Testis (tissue), 3 donors: ENCODE results near the gene ZNF516. TPM values are rescaled to one million over a fixed set of nuclear protein-coding genes. Genes with fewer than 3 reads are reported as not detected.
A peak's percentile ranks its signal among the peaks of the same experiment; 100 is the strongest.

Experiments used
- DNase-seq: peaks from one replicate; pipeline ENCODE4 v3.0.0-alpha.2; 2019
- H3K27ac ChIP-seq, 2 donors: fragments of 200-600 bp; sonication (generic); one replicate each; pipeline ENCODE4 v1.5.1; 2019
- H3K27me3 ChIP-seq: fragments of 200-600 bp; sonication (generic); one replicate; pipeline ENCODE4 v1.5.1; 2019
- H3K36me3 ChIP-seq: fragments of 200-600 bp; sonication (generic); one replicate; pipeline ENCODE4 v1.5.1; 2017; ENCODE audit warnings: low read depth; ENCODE audit errors: missing control alignments
- H3K4me1 ChIP-seq: fragments of 200-600 bp; sonication (generic); one replicate; pipeline ENCODE4 v1.5.1; 2019
- H3K4me3 ChIP-seq, 2 donors: fragments of 200-600 bp; sonication (generic); one replicate each; pipeline ENCODE4 v1.5.1; 2017 to 2019
- H3K9me3 ChIP-seq: fragments of 200-600 bp; sonication (generic); one replicate; pipeline ENCODE4 v1.5.1; 2017
- CTCF ChIP-seq, 3 experiments: fragments of 450-650 bp in 2 of 3; fragments of 200-600 bp in 1 of 3; sonication (generic) in 1 of 3; IDR thresholded peaks; one replicate each; pipeline ENCODE4 v1.5.1; 2016 to 2019; ENCODE audit warnings: antibody characterized with exemption in 3 of 3, mild to moderate bottlenecking in 2 of 3, moderate library complexity in 1 of 3
- POLR2A ChIP-seq: fragments of 450-650 bp; IDR thresholded peaks from one replicate; pipeline ENCODE4 v1.6.1; 2017; ENCODE audit warnings: antibody characterized with exemption, mild to moderate bottlenecking, moderate library complexity
- WGBS, 2 donors: methylation state at CpG; one replicate each; pipeline ENCODE4 v1.1.5; 2018; 5-methylcytosine and 5-hydroxymethylcytosine counted together
- intact Hi-C: fragments of 100-400 bp; cut with DNase I; formaldehyde crosslinking; loops from one replicate; pipeline ENCODE4 v1.15.1; 2023; ENCODE audit warnings: low total_unique reads
- polyA plus RNA-seq: library from polyadenylated mRNA; stranded (reverse); fragments of 350-450 nt; fragmentation: Illumina TruSeq; extraction: RNeasy Lipid Tissue Mini Kit (QIAGEN cat#74804); gene quantifications from one replicate; pipeline ENCODE4 v1.2.3, GENCODE V29; 2014; ENCODE audit warnings: low read depth, low replicate concordance; ENCODE audit not compliant: insufficient read depth
- total RNA-seq, 2 donors: library from RNA; depleted of rRNA; stranded (reverse); fragments of >200 nt; gene quantifications; one replicate each; pipeline ENCODE4 v1.2.3, GENCODE V29; 2016

The ZNF516 gene
- total and polyA plus RNA-seq, 3 donors from 2014 or later = 79.0 to 212 (median 189) TPM

GRCh38 chr18:76385681-76385975 lies 109.4 kb downstream of the ZNF516 start:
- H3K27me3 ChIP-seq = no peaks in the 10 kb centered on the region
- no peak overlapping the region for H3K27ac ChIP-seq
- DNase-seq = no peak
- TF ChIP-seq POLR2A = no peak
- no peak for TF ChIP-seq CTCF (IDR thresholded peaks at IDR 0.05)
- H3K4me1 ChIP-seq = peaks cover 29% of the 10 kb centered on the region
- WGBS, 2 donors = 86 to 95% methylated on average over 8 to 10 of the region's 10 CpGs
- no peak overlapping the region for H3K4me3 ChIP-seq
- no peaks in the 10 kb centered on the region for H3K36me3 ChIP-seq
- no peaks in the 10 kb centered on the region for H3K9me3 ChIP-seq
- intact Hi-C loops = no loop called here

- Histone ChIP-seq H3K36me3 (no peaks in the 10 kb centered on the region), H3K27me3 (no peaks in the 10 kb centered on the region), H3K9me3 (no peaks in the 10 kb centered on the region), H3K4me3 (no peak overlapping the region), H3K27ac (no peak overlapping the region), H3K4me1 (peaks cover 24% of the 10 kb centered on the region)
- WGBS, 2 donors = 92 to 93% methylated on average over 28 to 35 of the region's 35 CpGs
- no peak for TF ChIP-seq POLR2A
- no peak for TF ChIP-seq CTCF (IDR thresholded peaks at IDR 0.05)
- peak; percentile 12 for DNase-seq
- intact Hi-C loops = no loop called here
Observed at GRCh38 chr18:76384861-76385680, 110.0 kb downstream of the ZNF516 start.

- H3K4me3 ChIP-seq = no peak overlapping the region
- peak; percentile 8 for DNase-seq
- H3K27ac ChIP-seq = peak overlapping the region in 1 of 2 donors; percentile 59
- intact Hi-C loops = no loop called here
- H3K36me3 ChIP-seq = no peaks in the 10 kb centered on the region
- no peak for TF ChIP-seq CTCF (IDR thresholded peaks at IDR 0.05)
- peaks cover 17% of the 10 kb centered on the region for H3K4me1 ChIP-seq
- 91% methylated on average over 26 to 30 of the region's 30 CpGs for WGBS, 2 donors
- H3K27me3 ChIP-seq = no peaks in the 10 kb centered on the region
- H3K9me3 ChIP-seq = no peaks in the 10 kb centered on the region
Observed at GRCh38 chr18:76384114-76384790, 110.8 kb downstream of the ZNF516 start.

GRCh38 chr18:76383636-76384035 lies 111.4 kb downstream of the ZNF516 start:
- DNase-seq = no peak
- peak overlapping the region; percentile 54 to 59 for H3K27ac ChIP-seq
- no peaks in the 10 kb centered on the region for H3K9me3 ChIP-seq
- no peaks in the 10 kb centered on the region for H3K36me3 ChIP-seq
- WGBS, 2 donors = 78 to 89% methylated on average over 13 of the region's 13 CpGs
- peaks cover 11% of the 10 kb centered on the region for H3K4me1 ChIP-seq
- no peak overlapping the region for H3K4me3 ChIP-seq
- no peak for TF ChIP-seq CTCF (IDR thresholded peaks at IDR 0.05)
- no peak for TF ChIP-seq POLR2A
- H3K27me3 ChIP-seq = no peaks in the 10 kb centered on the region
- intact Hi-C loops = no loop called here
